ENCODE data around the gene OR8B8. TPM values are rescaled to one million over a fixed set of nuclear protein-coding genes. Genes with fewer than 3 reads are reported as not detected.

Gene OR8B8
- polyA plus RNA-seq, 2 donors, result not detected

DNA sequence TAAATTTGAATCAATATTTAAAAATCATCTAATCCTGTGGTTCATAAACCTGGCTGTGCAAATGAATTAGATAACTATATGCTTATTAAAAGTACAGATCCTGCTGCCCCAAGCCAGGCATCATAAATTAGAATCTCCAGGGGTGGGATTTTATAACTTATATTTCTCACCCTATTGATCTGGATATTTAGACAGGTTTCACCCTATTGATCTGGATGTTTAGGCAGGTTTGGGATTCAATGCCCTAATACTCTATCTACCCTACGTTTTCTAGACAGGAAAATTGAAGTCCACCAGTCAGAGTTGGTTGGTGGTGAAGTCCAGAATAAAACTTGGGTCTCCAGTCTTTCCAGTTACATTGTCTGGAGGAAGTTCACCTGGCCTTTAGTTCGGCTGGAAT lies 2.6 kb downstream of the OR8B8 start:
- Histone ChIP-seq H3K9me3 (ENCODE audit: control insufficient read depth in 2 of 2, insufficient read depth in 1 of 2, low read depth in 1 of 2, low read length in 1 of 2) (no peaks in the 10 kb centered on the region), H3K4me3 (ENCODE audit: low read depth in 1 of 2, low read length in 2 of 2) (no peak overlapping the region), H3K27me3 (ENCODE audit: control insufficient read depth in 1 of 2, insufficient read depth in 2 of 2, low read length in 2 of 2) (no peaks in the 10 kb centered on the region), H3K4me1 (ENCODE audit: control insufficient read depth in 2 of 2, insufficient read depth in 2 of 2, low read length in 1 of 2) (no peaks in the 10 kb centered on the region), H3K36me3 (ENCODE audit: control insufficient read depth in 2 of 2, insufficient read depth in 2 of 2, low read length in 1 of 2) (no peaks in the 10 kb centered on the region), H3K27ac (ENCODE audit: low read depth in 2 of 2, low read length in 1 of 2) (no peak overlapping the region)
- WGBS, 2 donors, result 42 to 45% methylated on average over 2 of the region's 2 CpGs

DNA sequence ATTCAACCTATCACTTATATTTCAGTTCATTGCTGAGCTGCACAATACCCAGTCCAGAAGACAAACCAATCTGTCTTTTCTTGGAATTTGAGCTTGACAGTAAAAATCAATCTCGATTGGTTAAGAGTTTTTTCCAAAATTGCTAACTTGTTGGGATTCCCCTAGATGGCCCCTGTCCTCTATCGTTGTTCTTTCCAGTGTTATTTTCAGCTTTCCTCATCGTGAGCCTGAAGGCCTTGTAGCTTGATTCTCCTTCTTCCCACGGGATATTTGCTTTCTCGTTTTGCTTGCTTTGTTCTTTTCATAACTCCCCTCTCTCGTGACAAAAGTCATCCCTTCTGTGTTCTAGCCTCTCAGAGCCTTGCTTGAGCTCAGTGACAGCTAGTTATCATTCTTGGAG lies 3.1 kb downstream of the OR8B8 start:
- 35 to 42% methylated on average over 6 of the region's 6 CpGs for WGBS, 2 donors
- H3K4me1 ChIP-seq (ENCODE audit: control insufficient read depth in 2 of 2, insufficient read depth in 2 of 2, low read length in 1 of 2), result no peaks in the 10 kb centered on the region

DNA sequence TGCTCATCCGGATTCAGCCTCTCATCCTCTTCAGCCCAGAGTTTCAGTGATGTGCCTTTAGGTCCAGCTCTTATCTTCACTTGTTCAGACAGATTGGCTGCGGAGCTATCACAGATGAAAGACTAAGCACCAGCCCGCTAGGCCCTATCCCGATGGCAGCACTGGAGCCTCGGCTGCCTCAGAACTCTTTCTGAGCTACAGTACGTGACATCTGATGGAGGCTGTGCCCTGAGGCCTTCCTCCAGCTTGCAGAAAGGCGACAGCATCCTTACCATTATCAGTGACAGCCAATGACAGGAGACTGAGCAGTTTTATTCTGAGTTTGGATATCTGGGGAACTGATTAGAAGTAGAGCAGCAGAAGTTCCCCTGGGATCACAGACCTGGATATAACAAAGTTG lies 4.0 kb downstream of the OR8B8 start:
- Histone ChIP-seq H3K27me3 (ENCODE audit: control insufficient read depth in 1 of 2, insufficient read depth in 2 of 2, low read length in 2 of 2) (no peaks in the 10 kb centered on the region), H3K4me1 (ENCODE audit: control insufficient read depth in 2 of 2, insufficient read depth in 2 of 2, low read length in 1 of 2) (no peaks in the 10 kb centered on the region), H3K4me3 (ENCODE audit: low read depth in 1 of 2, low read length in 2 of 2) (no peak overlapping the region), H3K9me3 (ENCODE audit: control insufficient read depth in 2 of 2, insufficient read depth in 1 of 2, low read depth in 1 of 2, low read length in 1 of 2) (peaks cover 0 to 3% of the 10 kb centered on the region in 2 donors), H3K36me3 (ENCODE audit: control insufficient read depth in 2 of 2, insufficient read depth in 2 of 2, low read length in 1 of 2) (no peaks in the 10 kb centered on the region), H3K27ac (ENCODE audit: low read depth in 2 of 2, low read length in 1 of 2) (no peak overlapping the region)
- 82 to 83% methylated on average over 7 of the region's 7 CpGs for WGBS, 2 donors

More for the DNA sequence above, 3.1 kb downstream of the OR8B8 start:
- peaks cover 0 to 1% of the 10 kb centered on the region in 2 donors for H3K9me3 ChIP-seq (ENCODE audit: control insufficient read depth in 2 of 2, insufficient read depth in 1 of 2, low read depth in 1 of 2, low read length in 1 of 2)
- H3K27me3 ChIP-seq (ENCODE audit: control insufficient read depth in 1 of 2, insufficient read depth in 2 of 2, low read length in 2 of 2), result no peaks in the 10 kb centered on the region
- H3K27ac ChIP-seq (ENCODE audit: low read depth in 2 of 2, low read length in 1 of 2), result no peak overlapping the region
- H3K36me3 ChIP-seq (ENCODE audit: control insufficient read depth in 2 of 2, insufficient read depth in 2 of 2, low read length in 1 of 2), result no peaks in the 10 kb centered on the region
- no peak overlapping the region for H3K4me3 ChIP-seq (ENCODE audit: low read depth in 1 of 2, low read length in 2 of 2)

DNA sequence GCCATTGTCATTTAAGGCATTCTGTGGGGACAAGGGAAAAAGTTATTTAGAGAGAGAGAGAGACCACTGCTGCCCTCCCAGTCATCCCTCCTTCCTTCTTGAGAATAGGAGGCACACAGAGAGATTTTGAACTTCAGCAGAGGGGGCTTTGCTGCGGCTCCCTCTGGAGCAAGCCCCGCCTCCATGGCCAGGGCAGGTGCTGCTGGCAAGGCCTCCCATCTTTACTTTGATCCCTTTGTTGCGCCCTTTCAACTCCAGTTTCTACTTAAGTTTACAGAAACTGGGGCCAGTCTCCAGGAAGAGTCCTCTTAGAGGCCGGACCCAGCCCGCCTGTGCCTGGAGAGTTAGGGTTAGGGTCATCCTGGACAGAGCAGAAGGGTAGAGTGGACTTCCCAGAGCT lies 4.4 kb downstream of the OR8B8 start:
- Histone ChIP-seq H3K27ac (ENCODE audit: low read depth in 2 of 2, low read length in 1 of 2) (no peak overlapping the region), H3K36me3 (ENCODE audit: control insufficient read depth in 2 of 2, insufficient read depth in 2 of 2, low read length in 1 of 2) (no peaks in the 10 kb centered on the region)
- 76 to 90% methylated on average over 5 of the region's 5 CpGs for WGBS, 2 donors

DNA sequence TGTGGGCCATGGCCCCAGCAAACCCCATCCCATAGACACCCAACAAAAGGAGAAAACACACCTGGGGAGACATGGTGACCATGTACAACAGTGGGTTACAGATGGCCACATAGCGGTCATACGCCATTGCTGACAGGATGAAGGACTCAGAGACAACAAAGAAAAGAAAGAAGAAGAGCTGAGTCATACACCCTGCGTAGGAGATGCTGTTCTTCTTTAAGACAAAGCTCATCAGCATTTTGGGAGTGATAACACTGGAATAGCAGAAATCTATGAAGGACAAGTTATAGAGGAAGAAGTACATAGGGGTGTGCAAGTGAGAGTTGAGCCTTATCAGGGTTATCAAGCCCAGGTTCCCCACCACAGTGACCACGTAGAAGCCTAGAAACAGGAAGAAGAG lies 4.9 kb downstream of the OR8B8 start:
- Histone ChIP-seq H3K36me3 (ENCODE audit: control insufficient read depth in 2 of 2, insufficient read depth in 2 of 2, low read length in 1 of 2) (no peaks in the 10 kb centered on the region), H3K9me3 (ENCODE audit: control insufficient read depth in 2 of 2, insufficient read depth in 1 of 2, low read depth in 1 of 2, low read length in 1 of 2) (peaks cover 0 to 3% of the 10 kb centered on the region in 2 donors), H3K4me3 (ENCODE audit: low read depth in 1 of 2, low read length in 2 of 2) (no peak overlapping the region), H3K4me1 (ENCODE audit: control insufficient read depth in 2 of 2, insufficient read depth in 2 of 2, low read length in 1 of 2) (no peaks in the 10 kb centered on the region), H3K27me3 (ENCODE audit: control insufficient read depth in 1 of 2, insufficient read depth in 2 of 2, low read length in 2 of 2) (no peaks in the 10 kb centered on the region), H3K27ac (ENCODE audit: low read depth in 2 of 2, low read length in 1 of 2) (no peak overlapping the region)
- WGBS, 2 donors, result 74 to 79% methylated on average over 4 of the region's 4 CpGs

More for the DNA sequence above, 4.4 kb downstream of the OR8B8 start:
- H3K27me3 ChIP-seq (ENCODE audit: control insufficient read depth in 1 of 2, insufficient read depth in 2 of 2, low read length in 2 of 2), result no peaks in the 10 kb centered on the region
- H3K4me3 ChIP-seq (ENCODE audit: low read depth in 1 of 2, low read length in 2 of 2), result no peak overlapping the region
- H3K4me1 ChIP-seq (ENCODE audit: control insufficient read depth in 2 of 2, insufficient read depth in 2 of 2, low read length in 1 of 2), result no peaks in the 10 kb centered on the region
- H3K9me3 ChIP-seq (ENCODE audit: control insufficient read depth in 2 of 2, insufficient read depth in 1 of 2, low read depth in 1 of 2, low read length in 1 of 2), result peaks cover 0 to 3% of the 10 kb centered on the region in 2 donors

DNA sequence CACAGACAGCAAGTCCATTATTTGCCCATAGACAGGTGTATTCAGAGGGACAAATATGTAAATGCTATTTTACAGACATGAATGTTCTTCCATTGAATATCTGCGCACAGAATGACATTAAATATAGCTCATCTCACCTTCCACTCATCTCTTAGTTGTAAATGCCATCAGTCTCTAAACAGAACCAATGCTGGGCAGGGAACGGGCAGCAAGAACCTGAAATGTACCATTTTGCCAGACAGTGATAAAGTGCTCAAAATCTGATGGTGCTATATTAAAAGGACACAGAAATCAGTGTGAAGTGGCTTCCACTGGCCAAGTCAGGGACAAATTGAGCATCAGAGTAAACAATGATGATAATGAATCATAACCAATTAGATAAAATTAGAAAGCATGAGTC lies 10.8 kb downstream of the OR8B8 start:
- H3K4me1 ChIP-seq (ENCODE audit: control insufficient read depth in 2 of 2, insufficient read depth in 2 of 2, low read length in 1 of 2), result no peaks in the 10 kb centered on the region
- no peak overlapping the region for H3K4me3 ChIP-seq (ENCODE audit: low read depth in 1 of 2, low read length in 2 of 2)
- H3K27me3 ChIP-seq (ENCODE audit: control insufficient read depth in 1 of 2, insufficient read depth in 2 of 2, low read length in 2 of 2), result no peaks in the 10 kb centered on the region
- H3K27ac ChIP-seq (ENCODE audit: low read depth in 2 of 2, low read length in 1 of 2), result no peak overlapping the region
- H3K36me3 ChIP-seq (ENCODE audit: control insufficient read depth in 2 of 2, insufficient read depth in 2 of 2, low read length in 1 of 2), result no peaks in the 10 kb centered on the region
- 81 to 83% methylated on average over 2 of the region's 2 CpGs for whole genome bisulfite sequencing, 2 donors
- H3K9me3 ChIP-seq (ENCODE audit: control insufficient read depth in 2 of 2, insufficient read depth in 1 of 2, low read depth in 1 of 2, low read length in 1 of 2), result peaks cover 0 to 3% of the 10 kb centered on the region in 2 donors

DNA sequence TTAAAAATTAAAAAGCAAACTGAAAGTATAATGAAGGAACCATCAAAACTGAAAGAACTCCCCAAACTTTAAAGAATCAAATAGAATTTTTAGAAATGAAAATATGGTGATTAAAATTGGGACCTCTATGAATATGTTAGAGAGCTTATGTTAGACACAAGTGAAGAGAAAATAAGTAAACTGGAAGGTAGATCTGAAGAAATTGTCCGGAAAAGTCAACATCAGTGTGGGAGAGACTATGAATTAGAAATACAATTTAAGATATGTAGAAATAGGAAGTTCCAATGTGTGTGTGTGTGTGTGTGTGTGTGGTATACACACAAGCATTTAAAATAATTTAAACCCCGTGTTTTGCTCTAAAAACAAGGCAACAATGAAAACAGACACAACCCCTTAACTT lies 15.9 kb downstream of the OR8B8 start:
- Histone ChIP-seq H3K4me3 (ENCODE audit: low read depth in 1 of 2, low read length in 2 of 2) (no peak overlapping the region), H3K4me1 (ENCODE audit: control insufficient read depth in 2 of 2, insufficient read depth in 2 of 2, low read length in 1 of 2) (no peaks in the 10 kb centered on the region), H3K27me3 (ENCODE audit: control insufficient read depth in 1 of 2, insufficient read depth in 2 of 2, low read length in 2 of 2) (no peaks in the 10 kb centered on the region), H3K27ac (ENCODE audit: low read depth in 2 of 2, low read length in 1 of 2) (no peak overlapping the region), H3K9me3 (ENCODE audit: control insufficient read depth in 2 of 2, insufficient read depth in 1 of 2, low read depth in 1 of 2, low read length in 1 of 2) (no peaks in the 10 kb centered on the region), H3K36me3 (ENCODE audit: control insufficient read depth in 2 of 2, insufficient read depth in 2 of 2, low read length in 1 of 2) (no peaks in the 10 kb centered on the region)
- WGBS, 2 donors, result 61 to 64% methylated on average over 2 of the region's 2 CpGs

DNA sequence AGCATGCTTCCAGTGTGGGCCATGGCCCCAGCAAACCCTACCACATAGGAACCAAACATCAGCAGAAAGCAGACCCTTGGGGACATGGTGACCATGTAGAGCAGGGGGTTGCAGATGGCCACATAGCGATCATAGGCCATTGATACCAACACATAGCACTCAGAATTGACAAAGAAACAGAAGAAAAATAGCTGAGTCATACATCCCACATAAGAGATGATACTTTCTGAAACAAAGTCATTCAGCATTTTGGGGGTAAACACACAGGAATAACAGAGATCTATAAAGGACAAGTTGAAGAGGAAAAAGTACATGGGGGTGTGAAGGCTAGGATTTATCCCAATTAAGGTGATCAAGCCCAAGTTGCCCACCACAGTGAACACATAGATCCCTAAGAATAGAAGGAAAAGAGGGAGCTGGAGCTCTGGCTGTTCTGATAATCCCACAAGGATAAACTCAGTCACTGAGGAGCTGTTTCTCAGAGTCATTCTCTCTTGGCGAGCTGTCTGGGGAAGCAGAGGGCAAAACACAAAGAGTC lies 21.0 kb downstream of the OR8B8 start, which contains the start of gene OR8B4:
TSS of gene OR8B4 (minus strand) at position 488 of the 538 bp plus-strand sequence. CDS start at position 488, 0 bp downstream.
- Histone ChIP-seq H3K27ac (ENCODE audit: low read depth in 2 of 2, low read length in 1 of 2) (no peak within 1 kb of the TSS), H3K4me1 (ENCODE audit: control insufficient read depth in 2 of 2, insufficient read depth in 2 of 2, low read length in 1 of 2) (no peaks in the 10 kb centered on the region), H3K4me3 (ENCODE audit: low read depth in 1 of 2, low read length in 2 of 2) (no peak within 1 kb of the TSS), H3K9me3 (ENCODE audit: control insufficient read depth in 2 of 2, insufficient read depth in 1 of 2, low read depth in 1 of 2, low read length in 1 of 2) (no peaks in the 10 kb centered on the region), H3K36me3 (ENCODE audit: control insufficient read depth in 2 of 2, insufficient read depth in 2 of 2, low read length in 1 of 2) (no peaks in the 10 kb centered on the region), H3K27me3 (ENCODE audit: control insufficient read depth in 1 of 2, insufficient read depth in 2 of 2, low read length in 2 of 2) (no peaks in the 10 kb centered on the region)
- 83 to 84% methylated on average over 2 of the region's 2 CpGs for WGBS, 2 donors

DNA sequence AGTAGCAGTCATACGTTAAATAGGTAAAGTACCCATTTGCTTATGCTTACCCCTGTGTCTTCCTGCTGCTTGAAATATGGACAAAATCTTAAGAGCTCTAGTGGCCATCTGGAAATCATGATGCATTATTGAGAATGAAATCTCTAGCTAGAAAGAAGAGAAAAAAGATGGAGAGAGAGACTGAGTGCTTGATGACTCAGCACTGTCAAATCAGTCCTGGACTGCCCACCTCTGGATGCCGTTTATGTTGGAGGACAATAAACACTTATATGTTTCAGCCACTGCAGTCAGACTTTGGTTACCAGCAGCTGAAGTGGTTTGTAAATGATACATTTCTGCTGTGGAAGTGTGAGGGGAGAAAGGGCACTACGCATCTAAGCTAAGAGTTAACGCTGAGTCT lies 24.5 kb downstream of the OR8B8 start:
- H3K27ac ChIP-seq (ENCODE audit: low read depth in 2 of 2, low read length in 1 of 2), result no peak overlapping the region
- no peaks in the 10 kb centered on the region for H3K36me3 ChIP-seq (ENCODE audit: control insufficient read depth in 2 of 2, insufficient read depth in 2 of 2, low read length in 1 of 2)
- WGBS, 2 donors, result 75 to 82% methylated on average over 4 of the region's 4 CpGs
- H3K4me3 ChIP-seq (ENCODE audit: low read depth in 1 of 2, low read length in 2 of 2), result no peak overlapping the region
- H3K27me3 ChIP-seq (ENCODE audit: control insufficient read depth in 1 of 2, insufficient read depth in 2 of 2, low read length in 2 of 2), result no peaks in the 10 kb centered on the region
- no peaks in the 10 kb centered on the region for H3K4me1 ChIP-seq (ENCODE audit: control insufficient read depth in 2 of 2, insufficient read depth in 2 of 2, low read length in 1 of 2)
- H3K9me3 ChIP-seq (ENCODE audit: control insufficient read depth in 2 of 2, insufficient read depth in 1 of 2, low read depth in 1 of 2, low read length in 1 of 2), result no peaks in the 10 kb centered on the region

DNA sequence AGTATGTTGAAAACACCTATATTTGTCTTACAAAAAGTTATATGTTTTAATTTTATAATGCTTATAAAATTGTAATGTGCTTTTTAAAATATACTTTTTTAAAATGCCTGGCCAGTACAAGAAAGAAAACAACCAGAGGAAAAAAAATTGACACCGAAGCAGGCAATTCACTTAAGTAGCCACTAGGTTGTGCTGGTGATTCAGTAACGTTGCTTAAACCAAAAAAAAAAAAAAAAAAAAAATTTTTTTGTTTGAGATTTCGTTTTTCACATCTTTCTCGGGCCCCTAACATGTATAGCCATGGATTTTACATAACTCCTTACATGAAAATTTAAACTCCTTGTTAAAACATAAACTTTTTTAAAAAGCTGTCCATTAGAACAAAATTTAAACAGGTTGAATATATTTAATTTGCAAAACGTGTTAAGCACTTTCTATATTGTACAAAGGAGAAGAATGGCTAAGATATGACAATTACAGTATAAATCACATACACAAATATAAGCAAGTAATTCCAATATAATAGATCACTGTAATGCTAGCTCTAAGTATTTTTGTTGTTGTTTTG lies 30.1 kb downstream of the OR8B8 start:
- H3K27me3 ChIP-seq (ENCODE audit: control insufficient read depth in 1 of 2, insufficient read depth in 2 of 2, low read length in 2 of 2), result no peaks in the 10 kb centered on the region
- no peaks in the 10 kb centered on the region for H3K9me3 ChIP-seq (ENCODE audit: control insufficient read depth in 2 of 2, insufficient read depth in 1 of 2, low read depth in 1 of 2, low read length in 1 of 2)
- no peak overlapping the region for H3K27ac ChIP-seq (ENCODE audit: low read depth in 2 of 2, low read length in 1 of 2)
- 17 to 19% methylated on average over 5 of the region's 5 CpGs for WGBS, 2 donors
- H3K36me3 ChIP-seq (ENCODE audit: control insufficient read depth in 2 of 2, insufficient read depth in 2 of 2, low read length in 1 of 2), result no peaks in the 10 kb centered on the region
- H3K4me3 ChIP-seq (ENCODE audit: low read depth in 1 of 2, low read length in 2 of 2), result no peak overlapping the region
- H3K4me1 ChIP-seq (ENCODE audit: control insufficient read depth in 2 of 2, insufficient read depth in 2 of 2, low read length in 1 of 2), result no peaks in the 10 kb centered on the region
